Ascending aorta (tissue), 2 donors: Measurements from ENCODE around the gene FRMD3. TPM values are rescaled to one million over a fixed set of nuclear protein-coding genes. Genes with fewer than 3 reads are reported as not detected.

Experiments
- DNase-seq, 2 donors: peaks; one replicate each; pipeline ENCODE4 v3.0.0-alpha.2; 2019; ENCODE audit warnings: low spot score in 2 of 2
- H3K27ac ChIP-seq, 2 donors: fragments of 200-600 bp; sonication (generic); one replicate each; pipeline ENCODE4 v1.5.1; 2016 to 2017; ENCODE audit warnings: mild to moderate bottlenecking in 1 of 2
- H3K27me3 ChIP-seq: fragments of 200-600 bp; sonication (generic); one replicate; pipeline ENCODE4 v1.5.1; 2017
- H3K36me3 ChIP-seq, 2 donors: fragments of 200-600 bp; sonication (generic); one replicate each; pipeline ENCODE4 v1.5.1; 2016
- H3K4me1 ChIP-seq, 2 donors: fragments of 200-600 bp; sonication (generic); one replicate each; pipeline ENCODE4 v1.5.1; 2016 to 2017; ENCODE audit warnings: mild to moderate bottlenecking in 1 of 2
- H3K4me3 ChIP-seq, 2 donors: fragments of 200-600 bp; sonication (generic); one replicate each; pipeline ENCODE4 v1.5.1; 2016 to 2017; ENCODE audit warnings: mild to moderate bottlenecking in 1 of 2
- H3K9me3 ChIP-seq, 2 donors: fragments of 200-600 bp; sonication (generic); one replicate each; pipeline ENCODE4 v1.5.1; 2016
- CTCF ChIP-seq, 3 experiments: fragments of 200-600 bp in 2 of 3; fragments of 450-650 bp in 1 of 3; sonication (generic) in 2 of 3; IDR thresholded peaks; one replicate each; pipeline ENCODE4 v1.5.1; 2016 to 2019; ENCODE audit warnings: antibody characterized with exemption in 3 of 3, mild to moderate bottlenecking in 1 of 3, moderate library complexity in 1 of 3
- intact Hi-C: fragments of 100-400 bp; cut with DNase I; formaldehyde crosslinking; loops from one replicate; pipeline ENCODE4 v1.15.1; 2023
- total RNA-seq: library from RNA; depleted of rRNA; stranded (reverse); fragments of >200 nt; gene quantifications from one replicate; pipeline ENCODE4 v1.1.0, GENCODE V29; 2016

FRMD3 gene
- total RNA-seq, 1 donor from 2014 or later, result 8.5 TPM

GRCh38 chr9:83285445-83286225 lies 252.6 kb downstream of the FRMD3 start:
- DNase-seq, result no peak
- peaks cover 0 to 5% of the 10 kb centered on the region in 2 donors for H3K4me1 ChIP-seq
- intact Hi-C loops, result no loop called here

GRCh38 chr9:83284746-83285145 lies 253.5 kb downstream of the FRMD3 start:
- DNase-seq, result no peak
- intact Hi-C loops, result no loop called here

More at GRCh38 chr9:83285445-83286225, 252.6 kb downstream of the FRMD3 start:
- Histone ChIP-seq H3K27me3 (no peaks in the 10 kb centered on the region), H3K9me3 (no peaks in the 10 kb centered on the region), H3K4me3 (no peak overlapping the region), H3K36me3 (no peaks in the 10 kb centered on the region), H3K27ac (no peak overlapping the region)
- no peak for TF ChIP-seq CTCF (IDR thresholded peaks at IDR 0.05)

GRCh38 chr9:83283528-83283927 lies 254.7 kb downstream of the FRMD3 start:
- Histone ChIP-seq H3K27ac (no peak overlapping the region), H3K4me3 (no peak overlapping the region), H3K36me3 (no peaks in the 10 kb centered on the region), H3K27me3 (no peaks in the 10 kb centered on the region), H3K9me3 (no peaks in the 10 kb centered on the region), H3K4me1 (peaks cover 0 to 5% of the 10 kb centered on the region in 2 donors)
- no peak for DNase-seq
- no peak for TF ChIP-seq CTCF (IDR thresholded peaks at IDR 0.05)
- intact Hi-C loops, result no loop called here

More at GRCh38 chr9:83284746-83285145, 253.5 kb downstream of the FRMD3 start:
- Histone ChIP-seq H3K27me3 (no peaks in the 10 kb centered on the region), H3K4me3 (no peak overlapping the region), H3K9me3 (no peaks in the 10 kb centered on the region), H3K4me1 (peaks cover 0 to 5% of the 10 kb centered on the region in 2 donors), H3K36me3 (no peaks in the 10 kb centered on the region), H3K27ac (no peak overlapping the region)
- TF ChIP-seq CTCF (IDR thresholded peaks at IDR 0.05), result no peak

GRCh38 chr9:83281306-83282255 lies 256.6 kb downstream of the FRMD3 start:
- H3K9me3 ChIP-seq, result no peaks in the 10 kb centered on the region
- no peaks in the 10 kb centered on the region for H3K27me3 ChIP-seq
- peak in 1 of 2 donors; percentile 67 for DNase-seq
- H3K36me3 ChIP-seq, result no peaks in the 10 kb centered on the region
- H3K4me3 ChIP-seq, result no peak overlapping the region
- intact Hi-C loops, result no loop called here
- H3K27ac ChIP-seq, result peak overlapping the region; percentile 42 to 53
- no peak for TF ChIP-seq CTCF (IDR thresholded peaks at IDR 0.05)
- H3K4me1 ChIP-seq, result peaks cover 0 to 5% of the 10 kb centered on the region in 2 donors

- Histone ChIP-seq H3K4me1 (peaks cover 0 to 5% of the 10 kb centered on the region in 2 donors), H3K36me3 (no peaks in the 10 kb centered on the region), H3K27me3 (no peaks in the 10 kb centered on the region), H3K27ac (peak overlapping the region; percentile 42 to 53), H3K9me3 (no peaks in the 10 kb centered on the region), H3K4me3 (no peak overlapping the region)
- no peak for TF ChIP-seq CTCF (IDR thresholded peaks at IDR 0.05)
- intact Hi-C loops, result no loop called here
- no peak for DNase-seq
These were observed 257.4 kb downstream of the FRMD3 start for GRCh38 chr9:83280790-83281189.
